GM23338 (cell line): ENCODE measurements around the gene IPO13. TPM values are rescaled to one million over a fixed set of nuclear protein-coding genes. Genes with fewer than 3 reads are reported as not detected.

Experiments used
- ATAC-seq: fragments of 200-7000 bp; cut with Tn5 transposase; 3 replicates; pipeline ENCODE4 v1.9.1; 2020
- DNase-seq: peaks from one replicate; pipeline ENCODE4 v3.0.0-alpha.2; 2015; ENCODE audit warnings: low spot score
- H2AFZ ChIP-seq: fragments of 200-600 bp; sonication (generic); 2 replicates; pipeline ENCODE4 v1.8.0; 2016; ENCODE audit warnings: antibody characterized with exemption, mild to moderate bottlenecking, moderate library complexity
- H3F3A ChIP-seq: fragments of 200-600 bp; sonication (generic); replicated peaks from 2 replicates; pipeline ENCODE4 v1.8.0; 2017; ENCODE audit warnings: antibody characterized with exemption, mixed run types, low read depth
- H3K27ac ChIP-seq: fragments of 200-600 bp; sonication (generic); 2 replicates; pipeline ENCODE4 v1.6.1; 2016; ENCODE audit warnings: low read depth
- H3K27me3 ChIP-seq: fragments of 200-600 bp; sonication (generic); 2 replicates; pipeline ENCODE4 v1.8.0; 2016; ENCODE audit warnings: mild to moderate bottlenecking, mixed run types, moderate library complexity; ENCODE audit not compliant: insufficient read depth
- H3K36me3 ChIP-seq: fragments of 200-600 bp; sonication (generic); 2 replicates; pipeline ENCODE4 v1.8.0; 2016; ENCODE audit warnings: mild to moderate bottlenecking; ENCODE audit not compliant: insufficient read depth
- H3K4me1 ChIP-seq: fragments of 200-600 bp; sonication (generic); 2 replicates; pipeline ENCODE4 v1.8.0; 2016; ENCODE audit warnings: mild to moderate bottlenecking, moderate library complexity; ENCODE audit not compliant: insufficient read depth
- H3K4me2 ChIP-seq: fragments of 200-600 bp; sonication (generic); 2 replicates; pipeline ENCODE4 v1.7.1; 2017; ENCODE audit warnings: mixed run types
- H3K4me3 ChIP-seq: fragments of 200-600 bp; sonication (generic); 2 replicates; pipeline ENCODE4 v1.6.1; 2016; ENCODE audit warnings: mixed run types
- H3K79me2 ChIP-seq: fragments of 200-600 bp; sonication (generic); replicated peaks from 2 replicates; pipeline ENCODE4 v1.8.0; 2017; ENCODE audit warnings: mild to moderate bottlenecking; ENCODE audit not compliant: insufficient read depth
- H3K9me2 ChIP-seq: fragments of 200-600 bp; sonication (generic); 2 replicates; pipeline ENCODE4 v1.8.0; 2017; ENCODE audit not compliant: insufficient read depth
- H4K20me1 ChIP-seq: fragments of 200-600 bp; sonication (generic); replicated peaks from 2 replicates; pipeline ENCODE4 v1.8.0; 2017; ENCODE audit warnings: mild to moderate bottlenecking; ENCODE audit not compliant: insufficient read depth
- H3K27ac Mint-ChIP-seq: 2 replicates; pipeline ENCODE4 v1.8.0; 2020; ENCODE audit warnings: inconsistent platforms, mild to moderate bottlenecking, moderate library complexity, mixed read lengths
- H3K27me3 Mint-ChIP-seq: 3 replicates; pipeline ENCODE4 v1.8.0; 2022; ENCODE audit warnings: low read depth, mild to moderate bottlenecking, moderate library complexity, mixed read lengths, inconsistent platforms; ENCODE audit not compliant: insufficient read depth, poor library complexity
- H3K36me3 Mint-ChIP-seq: 3 replicates; pipeline ENCODE4 v1.8.0; 2021; ENCODE audit warnings: low read depth, mild to moderate bottlenecking, inconsistent platforms, moderate library complexity, mixed read lengths
- H3K4me1 Mint-ChIP-seq: 3 replicates; pipeline ENCODE4 v1.8.0; 2020; ENCODE audit warnings: mild to moderate bottlenecking, inconsistent platforms, mixed read lengths
- H3K4me3 Mint-ChIP-seq: 3 replicates; pipeline ENCODE4 v1.8.0; 2021; ENCODE audit warnings: moderate library complexity, mild to moderate bottlenecking, inconsistent platforms, mixed read lengths
- H3K9me3 Mint-ChIP-seq: 3 replicates; pipeline ENCODE4 v1.8.0; 2020; ENCODE audit warnings: moderate library complexity, mild to moderate bottlenecking, inconsistent platforms, mixed read lengths
- CREB1 ChIP-seq: fragments of 250-450 bp; sonication (Bioruptor Pico); IDR thresholded peaks from 2 replicates; pipeline ENCODE4 v1.5.0; 2020; ENCODE audit warnings: low read depth, mild to moderate bottlenecking, moderate library complexity
- EZH2 ChIP-seq: fragments of 200-600 bp; sonication (generic); IDR thresholded peaks from one replicate; pipeline ENCODE4 v1.8.0; 2017; ENCODE audit warnings: antibody characterized with exemption, mild to moderate bottlenecking, low read depth; ENCODE audit not compliant: unreplicated experiment
- EZH2phosphoT487 ChIP-seq: fragments of 200-600 bp; sonication (generic); IDR thresholded peaks from one replicate; pipeline ENCODE4 v1.8.1; 2018; ENCODE audit warnings: antibody characterized with exemption; ENCODE audit not compliant: unreplicated experiment
- JUNB ChIP-seq: IDR thresholded peaks from one replicate; pipeline ENCODE4 v1.6.1; 2016; ENCODE audit warnings: antibody characterized with exemption; ENCODE audit not compliant: unreplicated experiment
- NANOG ChIP-seq: IDR thresholded peaks from 2 replicates; pipeline ENCODE4 v1.6.1; 2016; ENCODE audit warnings: antibody characterized with exemption, borderline replicate concordance
- POLR2AphosphoS5 ChIP-seq: IDR thresholded peaks from 2 replicates; pipeline ENCODE4 v1.6.1; 2016; ENCODE audit warnings: antibody characterized with exemption, low read depth
- STAT1 ChIP-seq: IDR thresholded peaks from one replicate; pipeline ENCODE4 v1.6.1; 2016; ENCODE audit warnings: antibody characterized with exemption; ENCODE audit not compliant: unreplicated experiment
- ZNF114 ChIP-seq: fragments of 250-450 bp; sonication (Bioruptor Pico); IDR thresholded peaks from 2 replicates; pipeline ENCODE4 v1.5.0; 2020; ENCODE audit warnings: mild to moderate bottlenecking, moderate library complexity
- ZNF331 ChIP-seq: fragments of 250-450 bp; sonication (Bioruptor Pico); IDR thresholded peaks from 2 replicates; pipeline ENCODE4 v1.5.0; 2020; ENCODE audit warnings: low read depth, mild to moderate bottlenecking, moderate library complexity
- polyA plus RNA-seq: library from polyadenylated mRNA; unstranded; fragments of >200 nt; fragmentation: Nextera tagmentation; extraction: Ambion mirVana; gene quantifications from 2 replicates; pipeline ENCODE4 v1.2.1, GENCODE V29; 2016
- total RNA-seq: library from RNA; depleted of rRNA; stranded (reverse); fragments of >200 nt; shearing (Covaris generic); gene quantifications from 2 replicates; pipeline ENCODE4 v1.2.3, GENCODE V29; 2014
- TF ChIP-seq, protein P1 (sequence below), 2 experiments: fragments of 200-600 bp in 1 of 2; sonication (generic) in 1 of 2; conservative IDR thresholded peaks; 2 replicates each; pipeline versions ENCODE4 v1.5.1 to v1.6.1; 2016 to 2017; ENCODE audit warnings: antibody characterized with exemption in 2 of 2, low read depth in 2 of 2, mild to moderate bottlenecking in 2 of 2, moderate library complexity in 1 of 2
- TF ChIP-seq, protein P2 (sequence below): fragments of 250-450 bp; sonication (Bioruptor Pico); IDR thresholded peaks from 2 replicates; pipeline ENCODE4 v1.5.0; 2020; ENCODE audit warnings: mild to moderate bottlenecking, moderate library complexity
- TF ChIP-seq, protein P3 (sequence below): IDR thresholded peaks from 2 replicates; pipeline ENCODE4 v1.6.1; 2016; ENCODE audit warnings: antibody characterized with exemption
- TF ChIP-seq, protein P4 (sequence below): IDR thresholded peaks from one replicate; pipeline ENCODE4 v1.6.1; 2018; ENCODE audit warnings: antibody characterized with exemption; ENCODE audit not compliant: unreplicated experiment

IPO13 gene
- total and polyA plus RNA-seq, 2 experiments from 2014 or later = 10.4 to 22.8 TPM

DNA sequence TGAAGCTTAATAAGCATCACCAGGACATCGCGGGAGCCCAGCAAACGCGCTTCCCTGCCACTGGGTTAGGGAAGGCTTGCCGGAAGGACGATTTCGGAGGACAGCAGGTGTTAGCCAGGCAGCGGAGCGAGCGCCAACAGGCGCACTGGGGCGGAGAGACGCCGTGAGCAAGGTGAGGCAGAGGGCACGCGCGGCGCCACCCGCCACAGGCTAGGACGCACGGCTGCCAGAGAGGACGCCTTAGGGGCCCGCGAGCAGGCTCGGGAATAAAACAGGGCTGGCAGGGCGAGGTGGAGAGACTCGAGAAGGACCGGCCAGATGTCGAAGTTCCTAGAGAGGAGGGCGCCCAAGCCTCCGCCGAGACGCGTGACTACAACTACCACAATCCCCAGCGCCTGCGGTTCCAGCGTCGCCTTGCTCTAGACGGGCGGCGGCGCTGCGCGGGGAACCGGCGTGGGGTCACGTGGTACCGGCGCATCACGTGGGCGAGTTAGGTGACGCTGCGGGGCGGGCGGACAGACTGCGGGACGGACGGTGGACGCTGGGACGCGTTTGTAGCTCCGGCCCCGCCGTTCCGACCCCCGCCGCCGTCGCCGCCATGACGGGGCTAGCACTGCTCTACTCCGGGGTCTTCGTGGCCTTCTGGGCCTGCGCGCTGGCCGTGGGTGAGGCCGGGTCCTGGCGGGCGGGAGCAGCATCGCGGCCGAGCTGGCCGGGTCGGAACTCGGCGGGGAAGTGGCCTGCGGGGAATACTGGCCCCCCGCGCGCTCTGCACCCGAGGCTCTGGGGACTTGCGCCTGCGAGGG, 27.9 kb downstream of the IPO13 start, which contains the start of gene ATP6V0B:
Gene ATP6V0B (plus strand): TSS at position 518 of the 806 bp plus-strand sequence. CDS start 81 bp downstream, at position 599.
- Histone ChIP-seq H3K27ac (0 out of 2 replicates have a peak within 1 kb of the TSS, but pooled peaks have one; percentile 59), H3K4me2 (peak within 1 kb of the TSS; percentile 98), H3K9me2 (no peaks in the 10 kb centered on the region), H3K4me1 (peaks cover 29% of the 10 kb centered on the region), H3K79me2 (peaks cover 17% of the 10 kb centered on the region), H3K4me3 (peak within 1 kb of the TSS; percentile 96), H3F3A (peaks cover 24% of the 10 kb centered on the region; the same call in 1 of the 2 replicates), H3K27me3 (no peaks in the 10 kb centered on the region), H4K20me1 (peaks cover 22% of the 10 kb centered on the region), H2AFZ (peak within 1 kb of the TSS; percentile 100), H3K36me3 (0 out of 2 replicates have a peak, but pooled peaks cover 7% of the 10 kb centered on the region)
- Mint-ChIP-seq H3K9me3 (no peaks in the 10 kb centered on the region), H3K36me3 (peaks cover 70% of the 10 kb centered on the region), H3K4me1 (peaks cover 45% of the 10 kb centered on the region), H3K27ac (peak within 1 kb of the TSS; percentile 69), H3K27me3 (peaks cover 25% of the 10 kb centered on the region), H3K4me3 (peak within 1 kb of the TSS; percentile 90)
- DNase-seq (peak; percentile 99), ATAC-seq (peak; percentile 78)
- TF ChIP-seq, protein P1, sequence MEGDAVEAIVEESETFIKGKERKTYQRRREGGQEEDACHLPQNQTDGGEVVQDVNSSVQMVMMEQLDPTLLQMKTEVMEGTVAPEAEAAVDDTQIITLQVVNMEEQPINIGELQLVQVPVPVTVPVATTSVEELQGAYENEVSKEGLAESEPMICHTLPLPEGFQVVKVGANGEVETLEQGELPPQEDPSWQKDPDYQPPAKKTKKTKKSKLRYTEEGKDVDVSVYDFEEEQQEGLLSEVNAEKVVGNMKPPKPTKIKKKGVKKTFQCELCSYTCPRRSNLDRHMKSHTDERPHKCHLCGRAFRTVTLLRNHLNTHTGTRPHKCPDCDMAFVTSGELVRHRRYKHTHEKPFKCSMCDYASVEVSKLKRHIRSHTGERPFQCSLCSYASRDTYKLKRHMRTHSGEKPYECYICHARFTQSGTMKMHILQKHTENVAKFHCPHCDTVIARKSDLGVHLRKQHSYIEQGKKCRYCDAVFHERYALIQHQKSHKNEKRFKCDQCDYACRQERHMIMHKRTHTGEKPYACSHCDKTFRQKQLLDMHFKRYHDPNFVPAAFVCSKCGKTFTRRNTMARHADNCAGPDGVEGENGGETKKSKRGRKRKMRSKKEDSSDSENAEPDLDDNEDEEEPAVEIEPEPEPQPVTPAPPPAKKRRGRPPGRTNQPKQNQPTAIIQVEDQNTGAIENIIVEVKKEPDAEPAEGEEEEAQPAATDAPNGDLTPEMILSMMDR (conservative IDR thresholded peaks at IDR 0.05; ENCODE audit: low read depth in 2 of 2) = 0 out of 4 replicates have a peak, but pooled peaks of 1 of the 2 experiments have one; percentile 14
- TF ChIP-seq EZH2phosphoT487 = no peak
- TF ChIP-seq NANOG = no peak
- TF ChIP-seq ZNF331 (CRISPR knock-in tag) = no peak
- no peak for TF ChIP-seq ZNF114
- TF ChIP-seq JUNB = no peak
- peak; percentile 92 for TF ChIP-seq POLR2AphosphoS5
- TF ChIP-seq, protein P2, sequence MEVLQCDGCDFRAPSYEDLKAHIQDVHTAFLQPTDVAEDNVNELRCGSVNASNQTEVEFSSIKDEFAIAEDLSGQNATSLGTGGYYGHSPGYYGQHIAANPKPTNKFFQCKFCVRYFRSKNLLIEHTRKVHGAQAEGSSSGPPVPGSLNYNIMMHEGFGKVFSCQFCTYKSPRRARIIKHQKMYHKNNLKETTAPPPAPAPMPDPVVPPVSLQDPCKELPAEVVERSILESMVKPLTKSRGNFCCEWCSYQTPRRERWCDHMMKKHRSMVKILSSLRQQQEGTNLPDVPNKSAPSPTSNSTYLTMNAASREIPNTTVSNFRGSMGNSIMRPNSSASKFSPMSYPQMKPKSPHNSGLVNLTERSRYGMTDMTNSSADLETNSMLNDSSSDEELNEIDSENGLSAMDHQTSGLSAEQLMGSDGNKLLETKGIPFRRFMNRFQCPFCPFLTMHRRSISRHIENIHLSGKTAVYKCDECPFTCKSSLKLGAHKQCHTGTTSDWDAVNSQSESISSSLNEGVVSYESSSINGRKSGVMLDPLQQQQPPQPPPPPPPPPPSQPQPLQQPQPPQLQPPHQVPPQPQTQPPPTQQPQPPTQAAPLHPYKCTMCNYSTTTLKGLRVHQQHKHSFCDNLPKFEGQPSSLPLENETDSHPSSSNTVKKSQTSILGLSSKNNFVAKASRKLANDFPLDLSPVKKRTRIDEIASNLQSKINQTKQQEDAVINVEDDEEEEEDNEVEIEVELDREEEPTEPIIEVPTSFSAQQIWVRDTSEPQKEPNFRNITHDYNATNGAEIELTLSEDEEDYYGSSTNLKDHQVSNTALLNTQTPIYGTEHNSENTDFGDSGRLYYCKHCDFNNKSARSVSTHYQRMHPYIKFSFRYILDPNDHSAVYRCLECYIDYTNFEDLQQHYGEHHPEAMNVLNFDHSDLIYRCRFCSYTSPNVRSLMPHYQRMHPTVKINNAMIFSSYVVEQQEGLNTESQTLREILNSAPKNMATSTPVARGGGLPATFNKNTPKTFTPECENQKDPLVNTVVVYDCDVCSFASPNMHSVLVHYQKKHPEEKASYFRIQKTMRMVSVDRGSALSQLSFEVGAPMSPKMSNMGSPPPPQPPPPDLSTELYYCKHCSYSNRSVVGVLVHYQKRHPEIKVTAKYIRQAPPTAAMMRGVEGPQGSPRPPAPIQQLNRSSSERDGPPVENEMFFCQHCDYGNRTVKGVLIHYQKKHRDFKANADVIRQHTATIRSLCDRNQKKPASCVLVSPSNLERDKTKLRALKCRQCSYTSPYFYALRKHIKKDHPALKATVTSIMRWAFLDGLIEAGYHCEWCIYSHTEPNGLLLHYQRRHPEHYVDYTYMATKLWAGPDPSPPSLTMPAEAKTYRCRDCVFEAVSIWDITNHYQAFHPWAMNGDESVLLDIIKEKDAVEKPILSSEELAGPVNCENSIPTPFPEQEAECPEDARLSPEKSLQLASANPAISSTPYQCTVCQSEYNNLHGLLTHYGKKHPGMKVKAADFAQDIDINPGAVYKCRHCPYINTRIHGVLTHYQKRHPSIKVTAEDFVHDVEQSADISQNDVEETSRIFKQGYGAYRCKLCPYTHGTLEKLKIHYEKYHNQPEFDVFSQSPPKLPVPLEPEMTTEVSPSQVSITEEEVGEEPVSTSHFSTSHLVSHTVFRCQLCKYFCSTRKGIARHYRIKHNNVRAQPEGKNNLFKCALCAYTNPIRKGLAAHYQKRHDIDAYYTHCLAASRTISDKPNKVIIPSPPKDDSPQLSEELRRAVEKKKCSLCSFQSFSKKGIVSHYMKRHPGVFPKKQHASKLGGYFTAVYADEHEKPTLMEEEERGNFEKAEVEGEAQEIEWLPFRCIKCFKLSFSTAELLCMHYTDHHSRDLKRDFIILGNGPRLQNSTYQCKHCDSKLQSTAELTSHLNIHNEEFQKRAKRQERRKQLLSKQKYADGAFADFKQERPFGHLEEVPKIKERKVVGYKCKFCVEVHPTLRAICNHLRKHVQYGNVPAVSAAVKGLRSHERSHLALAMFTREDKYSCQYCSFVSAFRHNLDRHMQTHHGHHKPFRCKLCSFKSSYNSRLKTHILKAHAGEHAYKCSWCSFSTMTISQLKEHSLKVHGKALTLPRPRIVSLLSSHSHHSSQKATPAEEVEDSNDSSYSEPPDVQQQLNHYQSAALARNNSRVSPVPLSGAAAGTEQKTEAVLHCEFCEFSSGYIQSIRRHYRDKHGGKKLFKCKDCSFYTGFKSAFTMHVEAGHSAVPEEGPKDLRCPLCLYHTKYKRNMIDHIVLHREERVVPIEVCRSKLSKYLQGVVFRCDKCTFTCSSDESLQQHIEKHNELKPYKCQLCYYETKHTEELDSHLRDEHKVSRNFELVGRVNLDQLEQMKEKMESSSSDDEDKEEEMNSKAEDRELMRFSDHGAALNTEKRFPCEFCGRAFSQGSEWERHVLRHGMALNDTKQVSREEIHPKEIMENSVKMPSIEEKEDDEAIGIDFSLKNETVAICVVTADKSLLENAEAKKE (CRISPR knock-in tag) = no peak
- TF ChIP-seq, protein P3, sequence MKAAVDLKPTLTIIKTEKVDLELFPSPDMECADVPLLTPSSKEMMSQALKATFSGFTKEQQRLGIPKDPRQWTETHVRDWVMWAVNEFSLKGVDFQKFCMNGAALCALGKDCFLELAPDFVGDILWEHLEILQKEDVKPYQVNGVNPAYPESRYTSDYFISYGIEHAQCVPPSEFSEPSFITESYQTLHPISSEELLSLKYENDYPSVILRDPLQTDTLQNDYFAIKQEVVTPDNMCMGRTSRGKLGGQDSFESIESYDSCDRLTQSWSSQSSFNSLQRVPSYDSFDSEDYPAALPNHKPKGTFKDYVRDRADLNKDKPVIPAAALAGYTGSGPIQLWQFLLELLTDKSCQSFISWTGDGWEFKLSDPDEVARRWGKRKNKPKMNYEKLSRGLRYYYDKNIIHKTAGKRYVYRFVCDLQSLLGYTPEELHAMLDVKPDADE = peak; percentile 93
- no peak for TF ChIP-seq STAT1
- TF ChIP-seq EZH2 = no peak
- TF ChIP-seq CREB1 = peak; percentile 95
- TF ChIP-seq, protein P4, sequence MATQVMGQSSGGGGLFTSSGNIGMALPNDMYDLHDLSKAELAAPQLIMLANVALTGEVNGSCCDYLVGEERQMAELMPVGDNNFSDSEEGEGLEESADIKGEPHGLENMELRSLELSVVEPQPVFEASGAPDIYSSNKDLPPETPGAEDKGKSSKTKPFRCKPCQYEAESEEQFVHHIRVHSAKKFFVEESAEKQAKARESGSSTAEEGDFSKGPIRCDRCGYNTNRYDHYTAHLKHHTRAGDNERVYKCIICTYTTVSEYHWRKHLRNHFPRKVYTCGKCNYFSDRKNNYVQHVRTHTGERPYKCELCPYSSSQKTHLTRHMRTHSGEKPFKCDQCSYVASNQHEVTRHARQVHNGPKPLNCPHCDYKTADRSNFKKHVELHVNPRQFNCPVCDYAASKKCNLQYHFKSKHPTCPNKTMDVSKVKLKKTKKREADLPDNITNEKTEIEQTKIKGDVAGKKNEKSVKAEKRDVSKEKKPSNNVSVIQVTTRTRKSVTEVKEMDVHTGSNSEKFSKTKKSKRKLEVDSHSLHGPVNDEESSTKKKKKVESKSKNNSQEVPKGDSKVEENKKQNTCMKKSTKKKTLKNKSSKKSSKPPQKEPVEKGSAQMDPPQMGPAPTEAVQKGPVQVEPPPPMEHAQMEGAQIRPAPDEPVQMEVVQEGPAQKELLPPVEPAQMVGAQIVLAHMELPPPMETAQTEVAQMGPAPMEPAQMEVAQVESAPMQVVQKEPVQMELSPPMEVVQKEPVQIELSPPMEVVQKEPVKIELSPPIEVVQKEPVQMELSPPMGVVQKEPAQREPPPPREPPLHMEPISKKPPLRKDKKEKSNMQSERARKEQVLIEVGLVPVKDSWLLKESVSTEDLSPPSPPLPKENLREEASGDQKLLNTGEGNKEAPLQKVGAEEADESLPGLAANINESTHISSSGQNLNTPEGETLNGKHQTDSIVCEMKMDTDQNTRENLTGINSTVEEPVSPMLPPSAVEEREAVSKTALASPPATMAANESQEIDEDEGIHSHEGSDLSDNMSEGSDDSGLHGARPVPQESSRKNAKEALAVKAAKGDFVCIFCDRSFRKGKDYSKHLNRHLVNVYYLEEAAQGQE = no peak
